Natural killer cell (primary cell): ENCODE measurements around the gene NOG. TPM values are rescaled to one million over a fixed set of nuclear protein-coding genes. Genes with fewer than 3 reads are reported as not detected.

Experiments
- ATAC-seq, 3 donors: fragments of 150-1000 bp in 2 of 3; fragments of 200-7000 bp in 1 of 3; cut with Tn5 transposase; 1 replicate in 1 of 3; 2 replicates in 2 of 3; pipeline ENCODE4 v1.10.0; 2021; ENCODE audit warnings: mild to moderate bottlenecking in 2 of 3, moderate library complexity in 2 of 3
- DNase-seq, 2 donors: peaks; one replicate each; pipeline versions ENCODE4 v3.0.0 to v3.0.0-alpha.2; 2013 to 2021; ENCODE audit warnings: mixed read lengths in 1 of 2
- H3K27ac ChIP-seq: one replicate; pipeline ENCODE4 v1.5.1; 2013; ENCODE audit warnings: mild to moderate bottlenecking, low read length
- H3K27me3 ChIP-seq: one replicate; pipeline ENCODE4 v1.6.1; 2013; ENCODE audit warnings: low read length; ENCODE audit not compliant: control insufficient read depth, insufficient read depth
- H3K36me3 ChIP-seq: one replicate; pipeline ENCODE4 v1.6.1; 2013; ENCODE audit warnings: low read length; ENCODE audit not compliant: control insufficient read depth, insufficient read depth
- H3K4me1 ChIP-seq: one replicate; pipeline ENCODE4 v1.6.1; 2013; ENCODE audit warnings: low read length; ENCODE audit not compliant: control insufficient read depth, insufficient read depth
- H3K4me3 ChIP-seq: one replicate; pipeline ENCODE4 v1.5.1; 2013; ENCODE audit warnings: low read length
- H3K9me3 ChIP-seq: one replicate; pipeline ENCODE4 v1.6.1; 2013; ENCODE audit warnings: low read length; ENCODE audit not compliant: control insufficient read depth, insufficient read depth
- H3K27ac Mint-ChIP-seq, 2 donors: one replicate each; pipeline ENCODE4 v1.8.0; 2022; ENCODE audit warnings: mild to moderate bottlenecking in 2 of 2, mixed read lengths in 2 of 2, moderate library complexity in 1 of 2
- H3K27me3 Mint-ChIP-seq, 2 donors: one replicate each; pipeline ENCODE4 v1.8.0; 2022; ENCODE audit warnings: low read depth in 2 of 2, mixed read lengths in 2 of 2
- H3K36me3 Mint-ChIP-seq: one replicate; pipeline ENCODE4 v1.8.0; 2022; ENCODE audit warnings: mixed read lengths
- H3K4me1 Mint-ChIP-seq, 2 donors: one replicate each; pipeline ENCODE4 v1.8.0; 2022; ENCODE audit warnings: mixed read lengths in 2 of 2
- H3K4me3 Mint-ChIP-seq: one replicate; pipeline ENCODE4 v1.8.0; 2022; ENCODE audit warnings: mild to moderate bottlenecking, moderate library complexity, mixed read lengths
- H3K9me3 Mint-ChIP-seq, 2 donors: one replicate each; pipeline ENCODE4 v1.8.0; 2022; ENCODE audit warnings: mixed read lengths in 2 of 2
- CTCF ChIP-seq: fragments of 200-600 bp; IDR thresholded peaks from one replicate; pipeline ENCODE4 v1.8.0; 2022; ENCODE audit warnings: antibody characterized with exemption
- WGBS: methylation state at CpG from one replicate; pipeline ENCODE4 v1.1.7; 2013; ENCODE audit warnings: missing lambda C conversion rate; ENCODE audit not compliant: insufficient coverage; 5-methylcytosine and 5-hydroxymethylcytosine counted together
- intact Hi-C: fragments of 100-400 bp; cut with micrococcal nuclease; formaldehyde crosslinking; loops from one replicate; pipeline ENCODE4 v1.14.2; 2022
- total RNA-seq, 4 donors: library from RNA; stranded (reverse); fragments of 120-200 nt in 1 of 4; gene quantifications; one replicate each; pipeline versions ENCODE4 v1.2.3 to v1.2.4, GENCODE V29; 2013 to 2022

Gene NOG
- total RNA-seq, 3 donors from 2014 or later (not counting 1 experiment from before 2014, with no cell fraction given) = 0.19 to 0.77 (median 0.38) TPM

GRCh38 chr17:56592487-56593085 lies 913 bp upstream of the NOG start:
- H3K36me3 Mint-ChIP-seq = no peaks in the 10 kb centered on the region

GRCh38 chr17:56593086-56593645 lies 333 bp upstream of the NOG start:
- H3K27ac ChIP-seq = no peak overlapping the region
- intact Hi-C loops = loop anchor here (10.0 kb wide), 1 partner anchor 92 kb away; no protein-coding TSS in a partner anchor
- H3K4me1 Mint-ChIP-seq = peaks cover 13 to 19% of the 10 kb centered on the region in 2 donors
- peaks cover 38% of the 10 kb centered on the region for H3K4me1 ChIP-seq
- H3K27me3 ChIP-seq = peaks cover 50% of the 10 kb centered on the region
- no peak overlapping the region for H3K4me3 ChIP-seq
- H3K27ac Mint-ChIP-seq = no peak overlapping the region
- H3K9me3 Mint-ChIP-seq = no peaks in the 10 kb centered on the region
- peaks cover 53 to 62% of the 10 kb centered on the region in 2 donors for H3K27me3 Mint-ChIP-seq
- H3K4me3 Mint-ChIP-seq = no peak overlapping the region
- no peaks in the 10 kb centered on the region for H3K9me3 ChIP-seq
- H3K36me3 ChIP-seq = no peaks in the 10 kb centered on the region
- TF ChIP-seq CTCF = no peak
- H3K36me3 Mint-ChIP-seq = no peaks in the 10 kb centered on the region
- WGBS = under 1% methylated on average over 46 of the region's 46 CpGs
- ATAC-seq (peak in 1 of 3 donors; percentile 18), DNase-seq (peak in 1 of 2 donors; percentile 76)

More at GRCh38 chr17:56592487-56593085, 913 bp upstream of the NOG start:
- DNase-seq = peak; percentile 63 to 82
- Mint-ChIP-seq H3K27me3 (peaks cover 52 to 56% of the 10 kb centered on the region in 2 donors), H3K27ac (no peak overlapping the region), H3K9me3 (no peaks in the 10 kb centered on the region), H3K4me3 (peak overlapping the region; percentile 71), H3K4me1 (peaks cover 13 to 19% of the 10 kb centered on the region in 2 donors)
- Histone ChIP-seq H3K36me3 (no peaks in the 10 kb centered on the region), H3K27me3 (peaks cover 44% of the 10 kb centered on the region), H3K27ac (no peak overlapping the region), H3K4me3 (no peak overlapping the region), H3K9me3 (no peaks in the 10 kb centered on the region), H3K4me1 (peaks cover 35% of the 10 kb centered on the region)
- ATAC-seq = peak; percentile 85 to 90 (median 87)
- under 1% methylated on average over 44 of the region's 44 CpGs for WGBS
- peak; percentile 92 for TF ChIP-seq CTCF
- intact Hi-C loops = loop anchor here (1.0 to 10.0 kb wide), 3 partner anchors 92 to 188 kb away; no protein-coding TSS in a partner anchor

GRCh38 chr17:56594320-56595107 lies 1.0 kb downstream of the NOG start:
- peak overlapping the region; percentile 61 for H3K4me3 Mint-ChIP-seq
- no peak overlapping the region for H3K27ac Mint-ChIP-seq
- Histone ChIP-seq H3K4me3 (no peak overlapping the region), H3K9me3 (no peaks in the 10 kb centered on the region), H3K4me1 (peaks cover 38% of the 10 kb centered on the region), H3K27me3 (peaks cover 53% of the 10 kb centered on the region), H3K27ac (no peak overlapping the region), H3K36me3 (no peaks in the 10 kb centered on the region)
- under 1% methylated on average over 60 of the region's 61 CpGs for WGBS
- H3K27me3 Mint-ChIP-seq = peaks cover 55 to 64% of the 10 kb centered on the region in 2 donors
- H3K36me3 Mint-ChIP-seq = no peaks in the 10 kb centered on the region
- peaks cover 17 to 19% of the 10 kb centered on the region in 2 donors for H3K4me1 Mint-ChIP-seq
- no peaks in the 10 kb centered on the region for H3K9me3 Mint-ChIP-seq
- ATAC-seq = peak in 1 of 3 donors; percentile 37
- DNase-seq = peak in 1 of 2 donors; percentile 61
- no peak for TF ChIP-seq CTCF
- intact Hi-C loops = loop anchor here (10.0 kb wide), 1 partner anchor 90 kb away; no protein-coding TSS in a partner anchor
